Thyroid gland (tissue), 4 donors: ENCODE results near the gene MOSPD3. TPM values are rescaled to one million over a fixed set of nuclear protein-coding genes. Genes with fewer than 3 reads are reported as not detected.
A peak's percentile ranks its signal among the peaks of the same experiment; 100 is the strongest.

ENCODE experiments used
- DNase-seq, 2 donors: peaks; one replicate each; pipeline ENCODE4 v3.0.0-alpha.2; 2019
- H3K27ac ChIP-seq, 3 donors: fragments of 200-600 bp; sonication (generic); 1 replicate in 2 of 3; 2 replicates in 1 of 3; pipeline ENCODE4 v1.5.1; 2016 to 2019; ENCODE audit warnings: mild to moderate bottlenecking in 1 of 3, moderate library complexity in 1 of 3
- H3K27me3 ChIP-seq: fragments of 200-600 bp; sonication (generic); one replicate; pipeline ENCODE4 v1.5.1; 2019
- H3K36me3 ChIP-seq, 2 donors: fragments of 200-600 bp; sonication (generic); one replicate each; pipeline ENCODE4 v1.5.1; 2016 to 2019
- H3K4me1 ChIP-seq, 2 donors: fragments of 200-600 bp; sonication (generic); one replicate each; pipeline ENCODE4 v1.5.1; 2017 to 2019
- H3K4me3 ChIP-seq, 3 donors: fragments of 200-600 bp; sonication (generic); replicated peaks in 1 of 3; 1 replicate in 2 of 3; 2 replicates in 1 of 3; pipeline ENCODE4 v1.5.1; 2016; ENCODE audit warnings: mild to moderate bottlenecking in 1 of 3
- H3K9me3 ChIP-seq: fragments of 200-600 bp; sonication (generic); one replicate; pipeline ENCODE4 v1.5.1; 2017
- CTCF ChIP-seq, 6 experiments: fragments of 200-600 bp in 3 of 6; fragments of 450-650 bp in 3 of 6; sonication (generic) in 3 of 6; IDR thresholded peaks; one replicate each; pipeline ENCODE4 v1.5.1; 2016 to 2019; ENCODE audit warnings: antibody characterized with exemption in 6 of 6, mild to moderate bottlenecking in 2 of 6, inconsistent platforms in 1 of 6, moderate library complexity in 1 of 6
- POLR2A ChIP-seq, 2 donors: fragments of 450-650 bp; IDR thresholded peaks; one replicate each; pipeline ENCODE4 v1.6.1; 2017; ENCODE audit warnings: antibody characterized with exemption in 2 of 2, mild to moderate bottlenecking in 2 of 2, moderate library complexity in 1 of 2
- WGBS, 2 donors: methylation state at CpG; one replicate each; pipeline ENCODE4 v1.1.5; 2017; 5-methylcytosine and 5-hydroxymethylcytosine counted together
- intact Hi-C: fragments of 100-400 bp; cut with DNase I; formaldehyde crosslinking; loops from one replicate; pipeline ENCODE4 v1.15.1; 2023
- total RNA-seq, 4 donors: library from RNA; depleted of rRNA; stranded (reverse); fragments of >200 nt; gene quantifications; one replicate each; pipeline ENCODE4 v1.2.3, GENCODE V29; 2016

MOSPD3 gene
- total RNA-seq, 4 donors from 2014 or later, result 9.1 to 22.7 (median 12.3) TPM

- peak; percentile 62 to 72 for DNase-seq
- Histone ChIP-seq H3K27ac (peak overlapping the region in 2 of 3 donors; percentile 0 to 46), H3K9me3 (no peaks in the 10 kb centered on the region), H3K36me3 (peaks cover 0 to 3% of the 10 kb centered on the region in 2 donors), H3K4me1 (peaks cover 12 to 18% of the 10 kb centered on the region in 2 donors), H3K4me3 (peak overlapping the region in 1 of 3 donors; percentile 29), H3K27me3 (no peaks in the 10 kb centered on the region)
- WGBS, 2 donors, result 42 to 65% methylated on average over 11 to 26 of the region's 36 CpGs
- TF ChIP-seq POLR2A (IDR thresholded peaks at IDR 0.05), result peak in 1 of 2 donors; percentile 15
- peak in 3 of 6 experiments; percentile 20 to 39 (median 35) for TF ChIP-seq CTCF (IDR thresholded peaks at IDR 0.05)
- intact Hi-C loops, result loop anchor here (5.0 kb wide), 1 partner anchor 118 kb away; no protein-coding TSS in a partner anchor
Observed at GRCh38 chr7:100568896-100569844, 43.2 kb upstream of the MOSPD3 start.

GRCh38 chr7:100570954-100571828 is 41.1 kb upstream of the MOSPD3 start:
- peaks cover 16% of the 10 kb centered on the region in 2 donors for H3K36me3 ChIP-seq
- no peaks in the 10 kb centered on the region for H3K27me3 ChIP-seq
- intact Hi-C loops, result no loop called here
- WGBS, 2 donors, result 71 to 76% methylated on average over 14 to 18 of the region's 26 CpGs
- H3K4me1 ChIP-seq, result peaks cover 12 to 18% of the 10 kb centered on the region in 2 donors
- no peaks in the 10 kb centered on the region for H3K9me3 ChIP-seq
- no peak for TF ChIP-seq CTCF (IDR thresholded peaks at IDR 0.05)
- no peak overlapping the region for H3K27ac ChIP-seq
- H3K4me3 ChIP-seq, result no peak overlapping the region
- no peak for DNase-seq

- WGBS, 2 donors, result 83 to 95% methylated on average over 2 of the region's 2 CpGs
Observed at GRCh38 chr7:100571829-100572116, 40.6 kb upstream of the MOSPD3 start.

GRCh38 chr7:100572281-100572948 is 39.9 kb upstream of the MOSPD3 start:
- Histone ChIP-seq H3K4me3 (no peak overlapping the region), H3K36me3 (peaks cover 27 to 29% of the 10 kb centered on the region in 2 donors), H3K27me3 (no peaks in the 10 kb centered on the region), H3K4me1 (peaks cover 12 to 18% of the 10 kb centered on the region in 2 donors), H3K27ac (no peak overlapping the region), H3K9me3 (no peaks in the 10 kb centered on the region)
- TF ChIP-seq CTCF (IDR thresholded peaks at IDR 0.05), result no peak
- TF ChIP-seq POLR2A (IDR thresholded peaks at IDR 0.05), result no peak
- intact Hi-C loops, result no loop called here
- DNase-seq, result peak; percentile 37 to 38
- 66 to 81% methylated on average over 17 to 18 of the region's 20 CpGs for WGBS, 2 donors

More at GRCh38 chr7:100571829-100572116, 40.6 kb upstream of the MOSPD3 start:
- no peaks in the 10 kb centered on the region for H3K9me3 ChIP-seq
- H3K27me3 ChIP-seq, result no peaks in the 10 kb centered on the region
- H3K4me1 ChIP-seq, result peaks cover 12 to 18% of the 10 kb centered on the region in 2 donors
- no peak overlapping the region for H3K27ac ChIP-seq
- peak; percentile 62 to 70 for DNase-seq
- H3K4me3 ChIP-seq, result no peak overlapping the region
- peaks cover 22% of the 10 kb centered on the region in 2 donors for H3K36me3 ChIP-seq
- intact Hi-C loops, result no loop called here
- TF ChIP-seq POLR2A (IDR thresholded peaks at IDR 0.05) (no peak), CTCF (IDR thresholded peaks at IDR 0.05) (no peak)
